DMS79 treated with DMSO at 0.1 percent for 48 hours (cell line): Measurements from ENCODE around the gene OPCML.
A peak's percentile ranks its signal among the peaks of the same experiment; 100 is the strongest.

Source experiments
- DNase-seq: peaks from one replicate; lab custom pipeline; 2025; lab: John Stamatoyannopoulos, UW

The OPCML gene

GRCh38 chr11:133232665-133233064 lies 299.6 kb downstream of the OPCML start:
- no peak for DNase-seq

GRCh38 chr11:133230431-133230830 lies 301.9 kb downstream of the OPCML start:
- no peak for DNase-seq

- DNase-seq: peak; percentile 11
Measured at GRCh38 chr11:133228471-133229329, 303.6 kb downstream of the OPCML start.

- DNase-seq: no peak
Measured at GRCh38 chr11:133227632-133228111, 304.6 kb downstream of the OPCML start.

GRCh38 chr11:133224271-133224670 lies 308.0 kb downstream of the OPCML start:
- no peak for DNase-seq

GRCh38 chr11:133222425-133223330 lies 309.6 kb downstream of the OPCML start:
- no peak for DNase-seq

GRCh38 chr11:133219543-133219942 lies 312.8 kb downstream of the OPCML start:
- DNase-seq: no peak

GRCh38 chr11:133216813-133217212 lies 315.5 kb downstream of the OPCML start:
- no peak for DNase-seq

GRCh38 chr11:133215596-133216230 lies 316.6 kb downstream of the OPCML start:
- DNase-seq: no peak

GRCh38 chr11:133214646-133215045 lies 317.7 kb downstream of the OPCML start:
- DNase-seq: no peak

- DNase-seq: no peak
Measured at GRCh38 chr11:133212201-133212600, 320.1 kb downstream of the OPCML start.

- no peak for DNase-seq
Measured at GRCh38 chr11:133207995-133208394, 324.3 kb downstream of the OPCML start.

GRCh38 chr11:133206313-133207005 lies 325.8 kb downstream of the OPCML start:
- no peak for DNase-seq

GRCh38 chr11:133204158-133204557 lies 328.1 kb downstream of the OPCML start:
- DNase-seq: no peak

- DNase-seq: no peak
Measured at GRCh38 chr11:133202816-133203215, 329.5 kb downstream of the OPCML start.

- DNase-seq: no peak
Measured at GRCh38 chr11:133198438-133198837, 333.9 kb downstream of the OPCML start.

GRCh38 chr11:133197425-133197824 lies 334.9 kb downstream of the OPCML start:
- DNase-seq: no peak

GRCh38 chr11:133191931-133192330 lies 340.4 kb downstream of the OPCML start:
- DNase-seq: no peak

GRCh38 chr11:133181667-133182066 lies 350.6 kb downstream of the OPCML start:
- DNase-seq: no peak

GRCh38 chr11:133181066-133181465 lies 351.2 kb downstream of the OPCML start:
- DNase-seq: no peak

GRCh38 chr11:133180201-133180600 lies 352.1 kb downstream of the OPCML start:
- no peak for DNase-seq

- no peak for DNase-seq
Measured at GRCh38 chr11:133176748-133177147, 355.6 kb downstream of the OPCML start.
